HEK293T (cell line): ENCODE results near the gene GPR143.

Experiments
- CTCF ChIA-PET: fragments of 350-600 bp; formaldehyde crosslinking; extraction: SDS; loops from one replicate; lab custom pipeline; 2021; ENCODE audit warnings: antibody characterized with exemption, inconsistent platforms; lab: Yijun Ruan, JAX
- POLR2A ChIA-PET: fragments of 350-600 bp; formaldehyde crosslinking; extraction: SDS; loops from one replicate; lab custom pipeline; 2020; ENCODE audit warnings: antibody characterized with exemption, inconsistent platforms; lab: Yijun Ruan, JAX
- DNase-seq: peaks from one replicate; pipeline ENCODE4 v3.0.0; 2012; ENCODE audit warnings: mixed read lengths; ENCODE audit errors: extremely low spot score
- ARNT ChIP-seq: fragments of 450-650 bp; IDR thresholded peaks from 2 replicates; pipeline ENCODE4 v1.6.1; 2017; ENCODE audit warnings: mild to moderate bottlenecking
- BHLHE40 ChIP-seq: fragments of 450-650 bp; IDR thresholded peaks from 2 replicates; pipeline ENCODE4 v1.6.1; 2016; ENCODE audit warnings: mild to moderate bottlenecking, moderate library complexity, borderline replicate concordance
- CTBP1 ChIP-seq: fragments of 450-650 bp; IDR thresholded peaks from 2 replicates; pipeline ENCODE4 v1.6.1; 2016; ENCODE audit warnings: borderline replicate concordance
- ELF4 ChIP-seq: fragments of 450-650 bp; IDR thresholded peaks from 2 replicates; pipeline ENCODE4 v1.6.1; 2017; ENCODE audit warnings: antibody characterized with exemption
- FOXA1 ChIP-seq: fragments of 450-650 bp; IDR thresholded peaks from 2 replicates; pipeline ENCODE4 v1.6.1; 2016; ENCODE audit warnings: mild to moderate bottlenecking
- FOXK2 ChIP-seq: fragments of 450-650 bp; IDR thresholded peaks from 2 replicates; pipeline ENCODE4 v1.6.1; 2016; ENCODE audit warnings: mild to moderate bottlenecking
- FOXM1 ChIP-seq: fragments of 450-650 bp; IDR thresholded peaks from 2 replicates; pipeline ENCODE4 v1.6.1; 2017; ENCODE audit warnings: mild to moderate bottlenecking, borderline replicate concordance
- HDGF ChIP-seq: fragments of 450-650 bp; IDR thresholded peaks from 2 replicates; pipeline ENCODE4 v1.6.1; 2017; ENCODE audit warnings: antibody characterized with exemption, borderline replicate concordance
- L3MBTL2 ChIP-seq: fragments of 450-650 bp; conservative IDR thresholded peaks from 2 replicates; pipeline ENCODE4 v1.6.1; 2016; ENCODE audit warnings: mild to moderate bottlenecking
- LEF1 ChIP-seq: fragments of 450-650 bp; IDR thresholded peaks from 2 replicates; pipeline ENCODE4 v1.6.1; 2017; ENCODE audit warnings: mild to moderate bottlenecking, borderline replicate concordance
- NFRKB ChIP-seq: fragments of 450-650 bp; IDR thresholded peaks from 2 replicates; pipeline ENCODE4 v1.6.1; 2016; ENCODE audit warnings: mild to moderate bottlenecking, moderate library complexity
- PKNOX1 ChIP-seq: fragments of 450-650 bp; IDR thresholded peaks from 2 replicates; pipeline ENCODE4 v1.6.1; 2016
- SP1 ChIP-seq: fragments of 450-650 bp; IDR thresholded peaks from 2 replicates; pipeline ENCODE4 v1.6.1; 2017
- SUZ12 ChIP-seq: fragments of 450-650 bp; IDR thresholded peaks from 2 replicates; pipeline ENCODE4 v1.6.1; 2016; ENCODE audit warnings: mild to moderate bottlenecking
- TARDBP ChIP-seq: fragments of 450-650 bp; IDR thresholded peaks from 2 replicates; pipeline ENCODE4 v1.6.1; 2016
- ZNF384 ChIP-seq: fragments of 450-650 bp; IDR thresholded peaks from 2 replicates; pipeline ENCODE4 v1.6.1; 2016

Gene GPR143

GRCh38 chrX:9745417-9746115 is 20.1 kb downstream of the GPR143 start:
- no peak for DNase-seq
- TF ChIP-seq PKNOX1: no peak
- TF ChIP-seq HDGF: no peak
- TF ChIP-seq TARDBP: no peak
- ChIA-PET CTCF (no interaction called here), POLR2A (no interaction called here)

- ChIA-PET CTCF (no interaction called here), POLR2A (no interaction called here)
- no peak for DNase-seq
- TF ChIP-seq NFRKB (no peak), TARDBP (no peak), LEF1 (no peak), L3MBTL2 (no peak), FOXM1 (no peak), SP1 (no peak), ELF4 (no peak), ZNF384 (no peak), PKNOX1 (no peak), FOXK2 (no peak), SUZ12 (no peak), FOXA1 (no peak), ARNT (no peak), HDGF (no peak), BHLHE40 (no peak), CTBP1 (no peak)
Measured at GRCh38 chrX:9739130-9739529, 26.5 kb downstream of the GPR143 start.

GRCh38 chrX:9738151-9738550 is 27.5 kb downstream of the GPR143 start:
- ChIA-PET CTCF (no interaction called here), POLR2A (no interaction called here)
- DNase-seq: no peak
- TF ChIP-seq ZNF384 (no peak), FOXK2 (no peak), PKNOX1 (no peak), BHLHE40 (no peak), NFRKB (no peak), LEF1 (no peak), FOXM1 (no peak), TARDBP (no peak), L3MBTL2 (no peak), ELF4 (no peak), SUZ12 (no peak), ARNT (no peak), FOXA1 (no peak), SP1 (no peak)

- no peak for DNase-seq
- POLR2A ChIA-PET: no interaction called here
- TF ChIP-seq FOXK2 (no peak), CTBP1 (no peak), LEF1 (no peak), ZNF384 (no peak), FOXM1 (no peak), L3MBTL2 (no peak), SUZ12 (no peak), ELF4 (no peak), NFRKB (no peak), TARDBP (no peak), SP1 (no peak), FOXA1 (no peak)
- CTCF ChIA-PET: no interaction called here
Measured at GRCh38 chrX:9737363-9737762, 28.3 kb downstream of the GPR143 start.

- DNase-seq: no peak
- ChIA-PET CTCF (no interaction called here), POLR2A (no interaction called here)
- no peak for TF ChIP-seq FOXM1
- TF ChIP-seq BHLHE40: no peak
- no peak for TF ChIP-seq TARDBP
- TF ChIP-seq ZNF384: no peak
- TF ChIP-seq FOXA1: no peak
- no peak for TF ChIP-seq HDGF
- TF ChIP-seq L3MBTL2: no peak
- no peak for TF ChIP-seq ELF4
- TF ChIP-seq PKNOX1: no peak
Measured at GRCh38 chrX:9730752-9731151, 34.9 kb downstream of the GPR143 start.

GRCh38 chrX:9730078-9730477 is 35.6 kb downstream of the GPR143 start:
- no peak for DNase-seq
- ChIA-PET POLR2A (no interaction called here), CTCF (no interaction called here)
- TF ChIP-seq TARDBP (no peak), ZNF384 (no peak), LEF1 (no peak), BHLHE40 (no peak)
